ENCODE data around the gene RABL6.
"Not testable (repeated sequence)": the region's sequence is repeated elsewhere in the genome, so short reads cannot be mapped to it uniquely, and the experiment has no call there.

The RABL6 gene

GRCh38 chr9:136799854-136800657, 7.7 kb upstream of the RABL6 start:
- Histone ChIP-seq H3K36me3 (ENCODE audit: control insufficient read depth, insufficient read depth, low read length, severe bottlenecking) (no peaks in the 10 kb centered on the region), H3K4me1 (ENCODE audit: control insufficient read depth, insufficient read depth, low read length) (peaks cover 21% of the 10 kb centered on the region), H3K9ac (ENCODE audit: low read length) (no peak overlapping the region), H3K27me3 (replicated peaks; ENCODE audit: control insufficient read depth, insufficient read depth, low read length) (peaks cover 18% of the 10 kb centered on the region), H3K9me3 (ENCODE audit: control insufficient read depth, low read length) (no peaks in the 10 kb centered on the region), H3K4me3 (ENCODE audit: low read length) (no peak overlapping the region)
- DNase-seq (ENCODE audit: low read depth) = peak; percentile 74

GRCh38 chr9:136802321-136802720, 5.4 kb upstream of the RABL6 start:
- Histone ChIP-seq H3K4me3 (ENCODE audit: low read length) (no peak overlapping the region), H3K27me3 (replicated peaks; ENCODE audit: control insufficient read depth, insufficient read depth, low read length) (peaks cover 18% of the 10 kb centered on the region), H3K36me3 (ENCODE audit: control insufficient read depth, insufficient read depth, low read length, severe bottlenecking) (peaks cover 6% of the 10 kb centered on the region), H3K9ac (ENCODE audit: low read length) (no peak overlapping the region), H3K4me1 (ENCODE audit: control insufficient read depth, insufficient read depth, low read length) (peaks cover 9% of the 10 kb centered on the region), H3K9me3 (ENCODE audit: control insufficient read depth, low read length) (no peaks in the 10 kb centered on the region)
- DNase-seq (ENCODE audit: low read depth) = no peak

GRCh38 chr9:136803009-136803550, 4.7 kb upstream of the RABL6 start:
- peaks cover 18% of the 10 kb centered on the region for H3K27me3 ChIP-seq (replicated peaks; ENCODE audit: control insufficient read depth, insufficient read depth, low read length)
- not testable (repeated sequence) for DNase-seq (ENCODE audit: low read depth); H3K4me1 ChIP-seq (ENCODE audit: control insufficient read depth, insufficient read depth, low read length); H3K4me3 ChIP-seq (ENCODE audit: low read length); H3K36me3 ChIP-seq (ENCODE audit: control insufficient read depth, insufficient read depth, low read length, severe bottlenecking); H3K9ac ChIP-seq (ENCODE audit: low read length); H3K9me3 ChIP-seq (ENCODE audit: control insufficient read depth, low read length)

GRCh38 chr9:136803551-136804508, 3.9 kb upstream of the RABL6 start:
- H3K9me3 ChIP-seq (ENCODE audit: control insufficient read depth, low read length) = no peaks in the 10 kb centered on the region
- no peak overlapping the region for H3K9ac ChIP-seq (ENCODE audit: low read length)
- peaks cover 18% of the 10 kb centered on the region for H3K27me3 ChIP-seq (replicated peaks; ENCODE audit: control insufficient read depth, insufficient read depth, low read length)
- no peak for DNase-seq (ENCODE audit: low read depth)
- H3K4me1 ChIP-seq (ENCODE audit: control insufficient read depth, insufficient read depth, low read length) = peaks cover 9% of the 10 kb centered on the region
- H3K4me3 ChIP-seq (ENCODE audit: low read length) = no peak overlapping the region
- H3K36me3 ChIP-seq (ENCODE audit: control insufficient read depth, insufficient read depth, low read length, severe bottlenecking) = peaks cover 6% of the 10 kb centered on the region

- no peak for DNase-seq (ENCODE audit: low read depth)
- Histone ChIP-seq H3K36me3 (ENCODE audit: control insufficient read depth, insufficient read depth, low read length, severe bottlenecking) (peaks cover 6% of the 10 kb centered on the region), H3K4me3 (ENCODE audit: low read length) (no peak overlapping the region), H3K9me3 (ENCODE audit: control insufficient read depth, low read length) (no peaks in the 10 kb centered on the region), H3K4me1 (ENCODE audit: control insufficient read depth, insufficient read depth, low read length) (peaks cover 17% of the 10 kb centered on the region), H3K27me3 (replicated peaks; ENCODE audit: control insufficient read depth, insufficient read depth, low read length) (peaks cover 18% of the 10 kb centered on the region), H3K9ac (ENCODE audit: low read length) (no peak overlapping the region)
Observed at GRCh38 chr9:136804509-136805206, 3.1 kb upstream of the RABL6 start.

GRCh38 chr9:136805207-136805740, 2.5 kb upstream of the RABL6 start:
- Histone ChIP-seq H3K27me3 (replicated peaks; ENCODE audit: control insufficient read depth, insufficient read depth, low read length) (peaks cover 18% of the 10 kb centered on the region), H3K4me3 (ENCODE audit: low read length) (no peak overlapping the region), H3K4me1 (ENCODE audit: control insufficient read depth, insufficient read depth, low read length) (peaks cover 23% of the 10 kb centered on the region), H3K36me3 (ENCODE audit: control insufficient read depth, insufficient read depth, low read length, severe bottlenecking) (peaks cover 6% of the 10 kb centered on the region), H3K9me3 (ENCODE audit: control insufficient read depth, low read length) (no peaks in the 10 kb centered on the region), H3K9ac (ENCODE audit: low read length) (no peak overlapping the region)
- DNase-seq (ENCODE audit: low read depth) = no peak

GRCh38 chr9:136806067-136806466, 1.7 kb upstream of the RABL6 start:
- H3K9me3 ChIP-seq (ENCODE audit: control insufficient read depth, low read length) = no peaks in the 10 kb centered on the region
- peaks cover 23% of the 10 kb centered on the region for H3K4me1 ChIP-seq (ENCODE audit: control insufficient read depth, insufficient read depth, low read length)
- no peak overlapping the region for H3K4me3 ChIP-seq (ENCODE audit: low read length)
- H3K9ac ChIP-seq (ENCODE audit: low read length) = no peak overlapping the region
- H3K36me3 ChIP-seq (ENCODE audit: control insufficient read depth, insufficient read depth, low read length, severe bottlenecking) = peaks cover 6% of the 10 kb centered on the region
- no peak for DNase-seq (ENCODE audit: low read depth)
- H3K27me3 ChIP-seq (replicated peaks; ENCODE audit: control insufficient read depth, insufficient read depth, low read length) = peaks cover 12% of the 10 kb centered on the region

- peak overlapping the region; percentile 94 for H3K9ac ChIP-seq (ENCODE audit: low read length)
- peak overlapping the region; percentile 88 for H3K4me3 ChIP-seq (ENCODE audit: low read length)
- H3K36me3 ChIP-seq (ENCODE audit: control insufficient read depth, insufficient read depth, low read length, severe bottlenecking) = peaks cover 6% of the 10 kb centered on the region
- peaks cover 9% of the 10 kb centered on the region for H3K27me3 ChIP-seq (replicated peaks; ENCODE audit: control insufficient read depth, insufficient read depth, low read length)
- no peaks in the 10 kb centered on the region for H3K9me3 ChIP-seq (ENCODE audit: control insufficient read depth, low read length)
- peaks cover 23% of the 10 kb centered on the region for H3K4me1 ChIP-seq (ENCODE audit: control insufficient read depth, insufficient read depth, low read length)
- no peak for DNase-seq (ENCODE audit: low read depth)
Observed at GRCh38 chr9:136806631-136807201, 1.0 kb upstream of the RABL6 start.

- DNase-seq (ENCODE audit: low read depth) = peak; percentile 59
- H3K4me3 ChIP-seq (ENCODE audit: low read length) = peak overlapping the region; percentile 88
- no peaks in the 10 kb centered on the region for H3K9me3 ChIP-seq (ENCODE audit: control insufficient read depth, low read length)
- no peaks in the 10 kb centered on the region for H3K27me3 ChIP-seq (replicated peaks; ENCODE audit: control insufficient read depth, insufficient read depth, low read length)
- peak overlapping the region; percentile 94 for H3K9ac ChIP-seq (ENCODE audit: low read length)
- peaks cover 14% of the 10 kb centered on the region for H3K36me3 ChIP-seq (ENCODE audit: control insufficient read depth, insufficient read depth, low read length, severe bottlenecking)
- H3K4me1 ChIP-seq (ENCODE audit: control insufficient read depth, insufficient read depth, low read length) = peaks cover 23% of the 10 kb centered on the region
Observed at GRCh38 chr9:136808075-136808805, 492 bp downstream of the RABL6 start.

- H3K36me3 ChIP-seq (ENCODE audit: control insufficient read depth, insufficient read depth, low read length, severe bottlenecking) = peaks cover 14% of the 10 kb centered on the region
Observed at GRCh38 chr9:136808806-136809158, 1.0 kb downstream of the RABL6 start.

More at GRCh38 chr9:136808806-136809158, 1.0 kb downstream of the RABL6 start:
- peak overlapping the region; percentile 88 for H3K4me3 ChIP-seq (ENCODE audit: low read length)
- no peaks in the 10 kb centered on the region for H3K27me3 ChIP-seq (replicated peaks; ENCODE audit: control insufficient read depth, insufficient read depth, low read length)
- peak overlapping the region; percentile 94 for H3K9ac ChIP-seq (ENCODE audit: low read length)
- H3K9me3 ChIP-seq (ENCODE audit: control insufficient read depth, low read length) = no peaks in the 10 kb centered on the region
- DNase-seq (ENCODE audit: low read depth) = peak; percentile 57
- H3K4me1 ChIP-seq (ENCODE audit: control insufficient read depth, insufficient read depth, low read length) = peaks cover 23% of the 10 kb centered on the region
